NCI-H1417 treated with DMSO at 0.1 percent for 48 hours (cell line): ENCODE results near the gene CTIF.

ENCODE experiments used
- DNase-seq: peaks from one replicate; lab custom pipeline; 2025; lab: John Stamatoyannopoulos, UW

CTIF gene

DNA sequence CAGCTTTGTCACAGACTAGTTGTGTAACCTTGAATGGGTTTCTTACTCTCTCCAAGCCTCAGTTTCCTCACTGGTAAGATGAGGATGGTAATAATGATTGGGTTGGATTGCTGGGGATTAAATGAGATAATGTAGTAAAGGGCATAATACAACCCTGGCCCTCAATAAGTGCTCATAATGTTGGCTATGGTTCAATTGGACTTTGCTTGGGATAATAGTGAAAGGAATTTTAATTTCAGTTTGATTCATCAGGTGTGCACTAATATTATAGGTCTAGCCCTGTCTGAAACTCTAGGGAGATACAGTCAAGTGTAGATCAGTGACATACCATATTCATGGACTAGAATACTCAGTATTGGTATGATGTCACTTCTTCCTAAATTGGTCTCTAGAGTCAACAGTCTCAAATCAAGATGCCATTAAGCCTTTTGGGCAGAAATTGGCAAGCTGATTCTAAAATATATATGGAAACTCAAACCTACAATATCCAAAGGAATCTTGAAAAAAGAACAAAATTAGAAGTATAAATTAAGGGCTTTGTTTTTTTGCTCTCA, 250.5 kb downstream of the CTIF start:
- DNase-seq = no peak

DNA sequence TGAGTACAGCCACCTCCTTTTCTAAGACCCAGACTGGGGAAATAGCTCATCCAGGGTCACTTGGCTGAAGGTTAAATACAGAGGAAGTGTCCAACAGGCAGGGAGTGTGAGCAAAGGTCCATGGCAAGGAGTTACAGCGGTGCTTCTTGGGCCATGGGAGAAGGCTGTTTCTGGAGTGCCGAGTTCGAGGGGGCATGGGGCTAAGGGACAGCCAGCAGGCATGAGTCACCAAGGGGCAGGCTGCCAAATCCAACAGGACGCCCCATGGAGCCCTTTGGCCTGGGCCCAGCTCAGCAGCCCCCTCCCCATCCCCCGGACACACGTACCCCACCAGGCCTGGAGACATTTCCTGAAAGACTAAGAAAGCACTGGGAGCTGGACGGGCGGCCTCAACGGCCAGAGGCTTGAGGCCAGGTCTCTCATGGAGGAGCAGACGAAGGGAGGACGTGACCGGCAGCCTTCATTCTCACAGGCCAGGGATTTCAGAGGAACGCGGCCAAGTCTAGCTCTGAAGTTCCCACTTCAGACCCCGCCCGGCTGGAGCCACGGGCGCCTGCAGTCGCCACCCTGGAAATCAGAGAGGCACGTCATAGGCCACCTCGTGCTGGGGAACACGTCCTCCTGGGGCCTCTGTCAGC, 251.5 kb downstream of the CTIF start:
- no peak for DNase-seq

DNA sequence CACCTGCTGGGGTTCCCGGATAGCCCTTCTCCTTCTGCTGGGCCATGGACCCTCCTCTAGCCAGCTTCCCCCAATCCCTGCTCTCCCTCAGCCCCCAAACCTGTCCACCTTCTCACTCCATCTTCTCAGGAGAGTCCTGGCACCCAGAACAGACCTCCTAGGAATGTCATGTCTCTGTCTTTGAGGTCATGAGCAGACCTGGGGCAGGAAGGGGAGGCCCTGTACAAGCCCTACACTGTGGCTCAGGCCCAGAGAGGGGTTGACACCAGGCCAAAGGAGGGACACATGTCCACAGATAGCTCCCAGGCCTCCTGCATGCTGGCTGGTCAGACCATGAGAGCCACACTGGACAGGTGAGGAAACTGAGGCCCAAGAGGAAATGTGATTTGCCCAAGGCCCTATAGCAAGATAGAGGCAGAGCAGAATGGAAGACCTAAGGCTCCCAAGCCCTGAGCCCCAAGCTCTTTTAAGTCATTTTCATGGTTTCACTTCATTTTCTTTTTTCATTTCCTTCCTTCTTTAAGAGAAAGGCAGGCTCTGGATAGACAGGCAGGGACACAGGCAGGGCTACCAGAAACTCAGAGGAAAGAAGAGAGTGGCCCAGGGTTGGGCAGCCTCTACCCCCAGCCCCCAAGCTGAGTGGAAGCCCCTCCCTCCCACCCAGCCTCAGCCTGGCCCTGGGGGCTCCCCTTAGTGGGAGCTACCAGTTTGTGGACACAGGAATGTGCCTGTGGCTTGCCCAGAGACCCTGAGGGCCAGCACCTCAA, 252.2 kb downstream of the CTIF start:
- DNase-seq = no peak

DNA sequence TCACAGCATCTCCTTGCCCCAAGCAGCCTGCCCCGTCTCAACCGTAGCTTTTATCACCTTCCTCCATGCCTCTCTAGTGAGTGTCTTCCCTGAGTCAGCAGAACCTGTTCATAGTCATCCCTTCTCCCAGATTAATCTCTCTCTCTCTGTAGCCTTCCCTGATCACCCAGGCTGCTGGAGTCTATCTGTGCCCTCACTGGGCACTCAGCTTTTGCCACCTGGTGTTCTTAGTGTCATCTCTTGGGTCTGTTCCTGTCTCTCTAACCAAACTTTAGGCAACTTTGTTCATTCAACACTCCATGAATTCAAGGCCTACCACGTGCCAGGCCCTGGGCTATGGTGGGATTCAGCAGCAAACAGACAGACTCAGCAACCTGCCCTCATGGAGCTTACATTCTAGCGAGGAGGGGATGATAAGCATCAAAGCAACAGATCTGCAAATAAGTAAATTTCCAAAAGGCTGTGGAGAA, 252.8 kb downstream of the CTIF start:
- no peak for DNase-seq

DNA sequence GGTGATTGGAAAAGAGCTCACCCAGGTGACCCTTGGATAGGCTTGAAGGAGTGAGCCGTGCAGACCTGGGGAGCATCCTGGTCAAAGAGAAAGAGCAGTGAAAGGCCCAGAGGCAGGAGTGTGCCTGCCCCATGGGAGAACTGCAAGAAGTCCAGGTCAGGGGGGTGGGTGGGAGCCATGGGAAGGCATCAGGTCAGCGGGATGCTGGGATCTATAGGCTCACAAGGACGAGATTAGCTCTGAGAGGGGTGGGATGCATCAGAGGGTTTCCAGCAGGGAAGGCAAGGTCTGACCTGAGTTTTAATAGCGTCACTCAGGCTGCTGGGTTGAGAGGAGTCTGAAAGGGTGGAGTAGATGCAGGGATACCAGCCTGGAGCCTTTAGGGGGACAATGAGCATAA, 253.3 kb downstream of the CTIF start:
- no peak for DNase-seq

DNA sequence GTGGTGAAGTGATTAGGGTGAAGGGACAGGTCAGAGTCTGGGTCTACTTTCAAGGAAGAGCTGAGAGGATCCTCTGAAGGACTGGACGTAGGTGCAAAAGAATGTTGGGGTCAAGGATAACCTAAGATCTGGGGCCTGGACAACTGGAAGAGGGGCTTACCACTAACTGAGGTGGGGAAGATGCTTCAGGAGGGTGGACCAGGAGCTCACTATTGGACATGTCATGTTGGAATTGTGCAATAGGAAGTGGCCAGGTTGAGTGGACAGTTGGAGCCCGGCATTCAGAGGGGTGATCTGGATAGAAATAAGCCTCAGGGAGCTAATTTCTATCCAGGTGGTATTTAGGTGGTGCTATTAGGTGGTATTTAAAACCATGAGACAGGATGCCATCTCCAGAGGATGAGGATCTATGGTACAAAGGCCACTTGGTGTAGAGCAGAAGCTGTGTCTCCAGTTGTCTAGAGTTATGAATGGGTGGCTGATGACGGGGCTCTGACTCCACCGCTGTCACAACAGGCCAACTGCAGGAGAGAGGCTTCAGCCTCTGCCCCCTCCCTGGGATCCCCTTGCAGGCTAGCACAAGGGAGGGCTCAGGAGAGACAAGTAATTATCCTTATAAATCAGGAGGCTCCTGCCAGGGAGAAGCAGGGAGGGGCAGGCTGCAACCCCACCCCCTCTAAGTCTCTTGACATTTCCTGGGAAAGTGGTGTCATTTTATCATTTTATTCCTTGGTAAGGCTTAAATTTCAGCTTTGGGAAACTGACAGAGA, 254.0 kb downstream of the CTIF start:
- DNase-seq = no peak

- no peak for DNase-seq
Observed at GRCh38 chr18:48794251-48794970, 255.6 kb downstream of the CTIF start.

GRCh38 chr18:48795696-48796095, 256.9 kb downstream of the CTIF start:
- DNase-seq = no peak

GRCh38 chr18:48796491-48797205, 257.8 kb downstream of the CTIF start:
- no peak for DNase-seq

DNA sequence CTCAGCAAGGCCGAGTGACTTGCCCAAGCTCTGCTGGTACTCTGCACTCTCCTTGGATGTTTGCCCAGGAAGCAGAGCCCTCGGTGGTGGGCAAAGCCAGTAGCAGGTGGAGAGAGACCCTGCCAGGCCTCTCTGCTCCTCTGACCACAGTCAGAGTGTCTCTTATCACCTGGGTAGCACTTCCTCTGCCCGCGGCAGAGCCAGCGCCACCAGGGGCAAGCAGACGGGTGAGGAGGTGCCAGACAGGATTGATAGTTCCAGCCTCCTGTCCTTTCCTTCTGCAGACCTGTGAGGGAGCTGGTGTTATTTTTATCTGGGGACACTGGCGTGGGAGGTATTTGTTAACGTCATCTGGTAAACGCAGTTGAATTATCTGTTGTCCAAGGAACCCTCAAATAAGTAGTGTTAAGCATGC, 259.0 kb downstream of the CTIF start:
- DNase-seq = no peak

- no peak for DNase-seq
Observed at GRCh38 chr18:48798334-48799245, 259.8 kb downstream of the CTIF start.

- no peak for DNase-seq
Observed at GRCh38 chr18:48799724-48800315, 261.0 kb downstream of the CTIF start.

- DNase-seq = no peak
Observed at GRCh38 chr18:48800466-48800865, 261.6 kb downstream of the CTIF start.

DNA sequence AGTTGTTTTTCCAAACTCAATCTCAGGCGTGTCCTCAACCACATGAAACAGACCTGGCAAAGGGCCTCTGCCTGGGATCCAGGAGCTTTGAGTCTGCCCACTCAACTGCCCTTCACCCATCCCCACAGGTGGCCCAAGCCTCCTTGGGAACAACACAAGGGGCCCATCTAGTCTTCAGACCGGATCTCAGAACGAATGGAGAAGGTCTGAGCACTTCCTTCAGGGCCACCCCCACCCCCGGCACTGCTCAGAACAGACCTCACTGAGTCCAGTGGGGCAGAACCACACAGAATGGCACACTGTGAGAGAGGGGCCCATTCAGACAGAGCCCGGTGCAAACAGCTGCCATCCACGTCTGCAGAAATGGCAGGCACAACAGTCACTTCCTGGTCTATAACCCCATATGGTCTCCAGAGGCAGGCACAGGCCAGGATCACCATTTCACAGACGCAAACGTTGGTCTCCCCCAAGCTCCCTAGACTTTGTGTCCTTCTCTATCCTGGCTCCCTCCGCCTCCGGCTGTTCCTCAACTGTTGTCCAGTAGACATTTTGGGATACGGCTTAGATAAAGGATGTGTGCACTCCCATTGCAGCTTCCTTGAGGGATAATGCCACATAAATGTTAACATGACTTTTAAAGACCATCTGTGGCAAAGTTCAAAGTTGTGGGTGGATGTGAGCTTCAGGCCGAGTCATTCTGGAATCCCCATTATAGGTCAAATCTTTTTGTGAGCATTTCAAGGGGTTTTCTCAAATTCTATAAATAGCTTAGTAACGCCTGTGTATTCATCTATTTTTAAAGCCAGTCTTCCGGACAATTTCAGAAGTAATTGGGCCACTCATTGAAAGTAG, 262.3 kb downstream of the CTIF start:
- DNase-seq = no peak

DNA sequence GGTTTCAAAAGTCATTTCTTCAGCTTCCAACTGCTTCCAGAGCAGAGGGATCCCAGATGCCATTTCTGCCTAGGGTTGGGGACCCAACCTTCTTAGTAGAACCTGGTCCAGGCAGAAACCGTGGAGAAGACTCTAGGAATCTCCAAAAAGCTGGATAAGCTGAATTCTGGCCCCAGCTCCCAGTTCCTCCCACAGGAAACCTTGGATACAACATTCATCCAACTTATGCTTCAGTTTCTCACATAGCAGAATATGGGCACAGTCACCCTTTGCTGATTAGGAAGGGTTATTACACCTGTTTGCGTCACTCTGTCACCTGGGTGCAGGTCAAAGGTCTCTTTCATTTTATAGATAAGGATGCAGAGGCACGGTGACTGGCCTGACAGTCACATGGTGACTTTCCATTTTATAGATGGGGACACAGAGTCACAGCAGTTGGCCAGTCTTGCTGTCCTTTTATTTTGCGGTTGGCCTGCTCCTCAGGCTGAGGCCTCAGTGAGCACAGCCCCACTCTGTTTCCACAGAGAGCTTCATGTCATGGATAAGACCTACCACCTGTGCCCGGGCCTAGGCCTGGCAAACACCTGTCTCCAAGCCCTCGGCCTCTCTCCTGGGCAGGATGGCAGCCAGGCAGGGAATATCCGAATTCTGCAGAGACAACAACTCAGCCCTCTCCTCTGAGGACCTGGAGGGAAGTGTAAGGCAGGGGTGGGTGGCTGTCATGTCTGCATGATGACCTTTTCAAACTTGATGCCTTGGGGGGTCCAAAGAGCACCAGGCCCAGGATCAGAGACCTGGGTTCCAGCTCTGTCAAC, 263.1 kb downstream of the CTIF start:
- no peak for DNase-seq

- DNase-seq = no peak
Observed at GRCh38 chr18:48802543-48803290, 263.9 kb downstream of the CTIF start.

DNA sequence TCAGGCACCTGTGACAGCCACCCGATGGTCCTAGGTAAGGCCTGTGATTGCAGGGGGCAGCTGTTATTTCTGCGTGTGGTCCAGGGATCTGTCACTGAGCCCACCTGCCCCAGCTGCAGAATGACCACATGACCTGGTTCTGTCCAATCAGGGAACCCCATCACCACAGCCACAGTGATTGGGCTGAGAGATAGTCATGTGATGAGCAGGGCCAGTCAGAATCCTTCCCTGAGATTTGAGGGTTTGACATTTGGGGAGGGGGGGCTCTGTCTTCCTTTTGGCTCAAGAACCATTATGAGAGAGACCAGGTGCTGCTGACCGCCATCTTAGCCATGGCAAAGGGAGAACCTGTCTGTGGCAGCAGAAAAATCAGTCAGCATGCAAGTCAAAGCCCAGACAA, 264.7 kb downstream of the CTIF start:
- no peak for DNase-seq
